GM23338 (cell line): ENCODE data around the gene CCNA2. TPM values are rescaled to one million over a fixed set of nuclear protein-coding genes. Genes with fewer than 3 reads are reported as not detected.

Experiments
- ATAC-seq: fragments of 200-7000 bp; cut with Tn5 transposase; 3 replicates; pipeline ENCODE4 v1.9.1; 2020
- DNase-seq: peaks from one replicate; pipeline ENCODE4 v3.0.0-alpha.2; 2015; ENCODE audit warnings: low spot score
- H2AFZ ChIP-seq: fragments of 200-600 bp; sonication (generic); 2 replicates; pipeline ENCODE4 v1.8.0; 2016; ENCODE audit warnings: antibody characterized with exemption, mild to moderate bottlenecking, moderate library complexity
- H3F3A ChIP-seq: fragments of 200-600 bp; sonication (generic); replicated peaks from 2 replicates; pipeline ENCODE4 v1.8.0; 2017; ENCODE audit warnings: antibody characterized with exemption, mixed run types, low read depth
- H3K27ac ChIP-seq: fragments of 200-600 bp; sonication (generic); 2 replicates; pipeline ENCODE4 v1.6.1; 2016; ENCODE audit warnings: low read depth
- H3K27me3 ChIP-seq: fragments of 200-600 bp; sonication (generic); 2 replicates; pipeline ENCODE4 v1.8.0; 2016; ENCODE audit warnings: mild to moderate bottlenecking, mixed run types, moderate library complexity; ENCODE audit not compliant: insufficient read depth
- H3K36me3 ChIP-seq: fragments of 200-600 bp; sonication (generic); 2 replicates; pipeline ENCODE4 v1.8.0; 2016; ENCODE audit warnings: mild to moderate bottlenecking; ENCODE audit not compliant: insufficient read depth
- H3K4me1 ChIP-seq: fragments of 200-600 bp; sonication (generic); 2 replicates; pipeline ENCODE4 v1.8.0; 2016; ENCODE audit warnings: mild to moderate bottlenecking, moderate library complexity; ENCODE audit not compliant: insufficient read depth
- H3K4me2 ChIP-seq: fragments of 200-600 bp; sonication (generic); 2 replicates; pipeline ENCODE4 v1.7.1; 2017; ENCODE audit warnings: mixed run types
- H3K4me3 ChIP-seq: fragments of 200-600 bp; sonication (generic); 2 replicates; pipeline ENCODE4 v1.6.1; 2016; ENCODE audit warnings: mixed run types
- H3K79me2 ChIP-seq: fragments of 200-600 bp; sonication (generic); replicated peaks from 2 replicates; pipeline ENCODE4 v1.8.0; 2017; ENCODE audit warnings: mild to moderate bottlenecking; ENCODE audit not compliant: insufficient read depth
- H3K9me2 ChIP-seq: fragments of 200-600 bp; sonication (generic); 2 replicates; pipeline ENCODE4 v1.8.0; 2017; ENCODE audit not compliant: insufficient read depth
- H4K20me1 ChIP-seq: fragments of 200-600 bp; sonication (generic); replicated peaks from 2 replicates; pipeline ENCODE4 v1.8.0; 2017; ENCODE audit warnings: mild to moderate bottlenecking; ENCODE audit not compliant: insufficient read depth
- H3K27ac Mint-ChIP-seq: 2 replicates; pipeline ENCODE4 v1.8.0; 2020; ENCODE audit warnings: inconsistent platforms, mild to moderate bottlenecking, moderate library complexity, mixed read lengths
- H3K27me3 Mint-ChIP-seq: 3 replicates; pipeline ENCODE4 v1.8.0; 2022; ENCODE audit warnings: low read depth, mild to moderate bottlenecking, moderate library complexity, mixed read lengths, inconsistent platforms; ENCODE audit not compliant: insufficient read depth, poor library complexity
- H3K36me3 Mint-ChIP-seq: 3 replicates; pipeline ENCODE4 v1.8.0; 2021; ENCODE audit warnings: low read depth, mild to moderate bottlenecking, inconsistent platforms, moderate library complexity, mixed read lengths
- H3K4me1 Mint-ChIP-seq: 3 replicates; pipeline ENCODE4 v1.8.0; 2020; ENCODE audit warnings: mild to moderate bottlenecking, inconsistent platforms, mixed read lengths
- H3K4me3 Mint-ChIP-seq: 3 replicates; pipeline ENCODE4 v1.8.0; 2021; ENCODE audit warnings: moderate library complexity, mild to moderate bottlenecking, inconsistent platforms, mixed read lengths
- H3K9me3 Mint-ChIP-seq: 3 replicates; pipeline ENCODE4 v1.8.0; 2020; ENCODE audit warnings: moderate library complexity, mild to moderate bottlenecking, inconsistent platforms, mixed read lengths
- ETS1 ChIP-seq: IDR thresholded peaks from 2 replicates; pipeline ENCODE4 v1.6.1; 2016; ENCODE audit warnings: antibody characterized with exemption
- EZH2phosphoT487 ChIP-seq: fragments of 200-600 bp; sonication (generic); IDR thresholded peaks from one replicate; pipeline ENCODE4 v1.8.1; 2018; ENCODE audit warnings: antibody characterized with exemption; ENCODE audit not compliant: unreplicated experiment
- REST ChIP-seq: IDR thresholded peaks from one replicate; pipeline ENCODE4 v1.6.1; 2018; ENCODE audit warnings: antibody characterized with exemption; ENCODE audit not compliant: unreplicated experiment
- ZNF114 ChIP-seq: fragments of 250-450 bp; sonication (Bioruptor Pico); IDR thresholded peaks from 2 replicates; pipeline ENCODE4 v1.5.0; 2020; ENCODE audit warnings: mild to moderate bottlenecking, moderate library complexity
- polyA plus RNA-seq: library from polyadenylated mRNA; unstranded; fragments of >200 nt; fragmentation: Nextera tagmentation; extraction: Ambion mirVana; gene quantifications from 2 replicates; pipeline ENCODE4 v1.2.1, GENCODE V29; 2016
- total RNA-seq: library from RNA; depleted of rRNA; stranded (reverse); fragments of >200 nt; shearing (Covaris generic); gene quantifications from 2 replicates; pipeline ENCODE4 v1.2.3, GENCODE V29; 2014

CCNA2 gene
- total and polyA plus RNA-seq, 2 experiments from 2014 or later = 60.5 to 160 TPM

- no peak for TF ChIP-seq ZNF114
Observed at GRCh38 chr4:121789960-121790829, 33.5 kb downstream of the CCNA2 start (continued).

- no peak overlapping the region for H2AFZ ChIP-seq
- no peak overlapping the region for H3K4me3 Mint-ChIP-seq
Observed at GRCh38 chr4:121789455-121789854, 34.2 kb downstream of the CCNA2 start.

More at GRCh38 chr4:121789455-121789854, 34.2 kb downstream of the CCNA2 start:
- Mint-ChIP-seq H3K4me1 (peaks cover 12% of the 10 kb centered on the region), H3K27ac (no peak overlapping the region), H3K9me3 (no peaks in the 10 kb centered on the region), H3K27me3 (peaks cover 2% of the 10 kb centered on the region), H3K36me3 (no peaks in the 10 kb centered on the region)
- Histone ChIP-seq H4K20me1 (no peaks in the 10 kb centered on the region), H3F3A (no peaks in the 10 kb centered on the region), H3K79me2 (no peaks in the 10 kb centered on the region), H3K36me3 (no peaks in the 10 kb centered on the region), H3K9me2 (no peaks in the 10 kb centered on the region), H3K4me1 (no peaks in the 10 kb centered on the region), H3K4me3 (no peak overlapping the region), H3K27me3 (no peaks in the 10 kb centered on the region), H3K27ac (no peak overlapping the region), H3K4me2 (no peak overlapping the region)
- ATAC-seq = no peak
- no peak for TF ChIP-seq REST
- no peak for TF ChIP-seq ZNF114
- no peak for TF ChIP-seq EZH2phosphoT487
- TF ChIP-seq ETS1 = no peak
- no peak for DNase-seq
